ENCODE data around the gene POLA1. TPM values are rescaled to one million over a fixed set of nuclear protein-coding genes. Genes with fewer than 3 reads are reported as not detected.

Gene POLA1
- total and polyA plus RNA-seq, 2 of the 4 experiments (the other 2 are of a cell fraction): 4.0 to 15.1 TPM

- ATAC-seq (ENCODE audit: low read depth) (no peak), DNase-seq (no peak)
- Histone ChIP-seq H3K4me3 (ENCODE audit: insufficient read depth, low read depth, low read length) (no peak overlapping the region), H3K4me2 (ENCODE audit: low read depth, low read length) (no peak overlapping the region), H4K91ac (ENCODE audit: insufficient read depth, low read depth, low read length) (no peak overlapping the region), H3K4ac (ENCODE audit: low read depth, low read length) (no peak overlapping the region), H3K36me3 (ENCODE audit: control insufficient read depth, insufficient read depth, low read length) (no peaks in the 10 kb centered on the region), H2AK5ac (ENCODE audit: low read depth, low read length) (no peak overlapping the region), H4K20me1 (ENCODE audit: insufficient read depth, low read length) (no peaks in the 10 kb centered on the region), H2AFZ (replicated peaks; ENCODE audit: low read length, poor library complexity) (no peak overlapping the region), H4K5ac (ENCODE audit: low read depth, low read length) (no peak overlapping the region), H3K14ac (replicated peaks; ENCODE audit: low read depth, low read length) (no peak overlapping the region), H2BK5ac (ENCODE audit: low read depth, low read length, poor library complexity, severe bottlenecking) (no peak overlapping the region), H3K56ac (ENCODE audit: extremely low read depth, insufficient read depth, low read length) (no peak overlapping the region), H2BK20ac (ENCODE audit: low read depth, low read length) (no peak overlapping the region), H3K27ac (ENCODE audit: insufficient read depth, low read length) (no peak overlapping the region), H3K9me1 (ENCODE audit: insufficient read depth, low read length) (no peaks in the 10 kb centered on the region), H3K18ac (ENCODE audit: low read depth, low read length) (no peak overlapping the region), H3K9me3 (ENCODE audit: control insufficient read depth, insufficient read depth, low read length) (no peaks in the 10 kb centered on the region), H2AK9ac (replicated peaks; ENCODE audit: low read depth, low read length, poor library complexity) (no peak overlapping the region), H3K9ac (ENCODE audit: low read depth, low read length) (no peak overlapping the region), H3K23ac (ENCODE audit: low read depth, low read length) (no peak overlapping the region), H3K27me3 (ENCODE audit: control insufficient read depth, insufficient read depth, low read length) (peaks cover 5% of the 10 kb centered on the region; the same call in 1 of the 2 replicates), H2BK120ac (ENCODE audit: low read depth, low read length) (no peak overlapping the region), H3K4me1 (ENCODE audit: control insufficient read depth, insufficient read depth, low read length) (no peaks in the 10 kb centered on the region), H2BK15ac (ENCODE audit: low read depth, low read length) (no peak overlapping the region), H3K79me1 (ENCODE audit: low read depth in 1 of 2, low read length in 2 of 2) (no peaks in the 10 kb centered on the region), H4K8ac (ENCODE audit: low read depth in 2 of 2, low read length in 2 of 2) (no peak overlapping the region)
- POLR2A ChIA-PET (ENCODE audit: unreplicated experiment): no interaction called here
- no TSS peak for BruUV-seq (replicated peaks)
- CTCF ChIA-PET: no interaction called here
- dilution Hi-C loops (cut with HindIII; ENCODE audit: low sequenced_read_pairs, unreplicated experiment) (no loop called here), in situ Hi-C loops (cut with MboI; ENCODE audit: low sequenced_read_pairs) (no loop called here), intact Hi-C loops (cut with micrococcal nuclease) (no loop called here)
- TF ChIP-seq NFE2L2 (IDR thresholded peaks at IDR 0.05; ENCODE audit: low read depth, low read length): no peak
- TF ChIP-seq, protein P1, sequence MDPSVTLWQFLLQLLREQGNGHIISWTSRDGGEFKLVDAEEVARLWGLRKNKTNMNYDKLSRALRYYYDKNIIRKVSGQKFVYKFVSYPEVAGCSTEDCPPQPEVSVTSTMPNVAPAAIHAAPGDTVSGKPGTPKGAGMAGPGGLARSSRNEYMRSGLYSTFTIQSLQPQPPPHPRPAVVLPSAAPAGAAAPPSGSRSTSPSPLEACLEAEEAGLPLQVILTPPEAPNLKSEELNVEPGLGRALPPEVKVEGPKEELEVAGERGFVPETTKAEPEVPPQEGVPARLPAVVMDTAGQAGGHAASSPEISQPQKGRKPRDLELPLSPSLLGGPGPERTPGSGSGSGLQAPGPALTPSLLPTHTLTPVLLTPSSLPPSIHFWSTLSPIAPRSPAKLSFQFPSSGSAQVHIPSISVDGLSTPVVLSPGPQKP (IDR thresholded peaks at IDR 0.05; ENCODE audit: borderline replicate concordance, low read depth, low read length): no peak
- TF ChIP-seq MAFK (IDR thresholded peaks at IDR 0.05; ENCODE audit: low read depth, low read length): no peak
- TF ChIP-seq MAZ (IDR thresholded peaks at IDR 0.05; ENCODE audit: borderline replicate concordance, low read depth, low read length): no peak
- no peak for TF ChIP-seq POLR2A (IDR thresholded peaks at IDR 0.05; ENCODE audit: low read depth, low read length)
- no peak for TF ChIP-seq BHLHE40 (IDR thresholded peaks at IDR 0.05; ENCODE audit: low read depth, low read length)
- no peak for TF ChIP-seq MXI1 (IDR thresholded peaks at IDR 0.05; ENCODE audit: borderline replicate concordance, low read depth, low read length)
- TF ChIP-seq, protein P2, sequence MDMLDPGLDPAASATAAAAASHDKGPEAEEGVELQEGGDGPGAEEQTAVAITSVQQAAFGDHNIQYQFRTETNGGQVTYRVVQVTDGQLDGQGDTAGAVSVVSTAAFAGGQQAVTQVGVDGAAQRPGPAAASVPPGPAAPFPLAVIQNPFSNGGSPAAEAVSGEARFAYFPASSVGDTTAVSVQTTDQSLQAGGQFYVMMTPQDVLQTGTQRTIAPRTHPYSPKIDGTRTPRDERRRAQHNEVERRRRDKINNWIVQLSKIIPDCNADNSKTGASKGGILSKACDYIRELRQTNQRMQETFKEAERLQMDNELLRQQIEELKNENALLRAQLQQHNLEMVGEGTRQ (IDR thresholded peaks at IDR 0.05; ENCODE audit: low read depth, low read length): no peak
- TF ChIP-seq CHD1 (IDR thresholded peaks at IDR 0.05; ENCODE audit: low read depth, low read length): no peak
- TF ChIP-seq RCOR1 (IDR thresholded peaks at IDR 0.05; ENCODE audit: insufficient replicate concordance, low read length): no peak
- TF ChIP-seq RFX5 (IDR thresholded peaks at IDR 0.05; ENCODE audit: low read depth, low read length): no peak
- no peak for TF ChIP-seq FOS (IDR thresholded peaks at IDR 0.05; ENCODE audit: low read depth, low read length)
- WGBS, 2 experiments (ENCODE audit: extremely low coverage in 2 of 2, insufficient read length in 1 of 2): no CpG with 5 or more reads among the region's 2 CpGs
Measured at GRCh38 chrX:24673424-24673823, 20.3 kb upstream of the POLA1 start.

Measured in IMR-90 (cell line).